Activated T-cell treated with anti-CD3 and anti-CD28 coated beads for 1 hour (primary cell): ENCODE data around the gene MYO3A.
"Not testable (repeated sequence)": the region's sequence is repeated elsewhere in the genome, so short reads cannot be mapped to it uniquely, and the experiment has no call there.

Experiments
- DNase-seq: peaks from one replicate; pipeline ENCODE4 v3.0.0-alpha.2; 2020; ENCODE audit warnings: low read depth

Gene MYO3A

DNA sequence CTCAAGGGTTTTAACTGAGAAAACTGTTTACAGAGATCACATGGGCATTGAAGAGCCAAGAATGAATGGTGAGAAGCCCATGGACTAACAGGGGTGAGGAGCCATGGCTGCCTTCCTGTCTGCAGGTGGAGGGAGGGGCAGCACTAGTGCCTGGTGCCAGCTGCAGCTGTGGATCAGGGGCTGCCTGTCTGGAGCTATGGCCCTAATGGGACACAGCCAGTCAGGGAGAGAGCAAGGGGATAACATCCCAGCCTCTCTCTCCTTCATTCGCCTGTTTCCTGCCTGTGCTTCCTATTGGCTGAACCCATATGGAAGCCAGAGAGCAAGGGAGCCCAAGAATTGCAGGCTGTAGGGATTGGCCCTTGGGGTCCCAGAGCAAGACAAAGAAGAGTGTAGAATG, 156.7 kb downstream of the MYO3A start:
- DNase-seq, result no peak

DNA sequence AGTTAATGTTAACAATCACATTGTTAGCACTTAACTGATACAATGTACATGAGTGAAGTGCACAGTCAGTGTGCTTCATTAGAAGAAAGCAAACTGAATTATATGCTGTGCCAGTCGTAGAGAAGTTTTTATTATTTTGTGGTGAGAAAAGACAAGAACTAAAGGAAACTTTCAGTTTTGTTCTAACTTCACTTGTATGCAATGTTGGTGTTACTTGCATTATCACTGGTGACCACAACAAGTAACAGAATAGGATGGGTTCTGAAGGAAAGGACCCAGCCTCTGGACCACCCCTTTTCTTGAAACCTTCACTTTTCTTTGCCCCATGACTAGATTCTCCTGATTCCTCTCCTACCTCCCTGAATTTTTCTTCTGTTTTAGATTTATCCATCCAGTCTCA, 159.2 kb downstream of the MYO3A start:
- DNase-seq, result no peak

DNA sequence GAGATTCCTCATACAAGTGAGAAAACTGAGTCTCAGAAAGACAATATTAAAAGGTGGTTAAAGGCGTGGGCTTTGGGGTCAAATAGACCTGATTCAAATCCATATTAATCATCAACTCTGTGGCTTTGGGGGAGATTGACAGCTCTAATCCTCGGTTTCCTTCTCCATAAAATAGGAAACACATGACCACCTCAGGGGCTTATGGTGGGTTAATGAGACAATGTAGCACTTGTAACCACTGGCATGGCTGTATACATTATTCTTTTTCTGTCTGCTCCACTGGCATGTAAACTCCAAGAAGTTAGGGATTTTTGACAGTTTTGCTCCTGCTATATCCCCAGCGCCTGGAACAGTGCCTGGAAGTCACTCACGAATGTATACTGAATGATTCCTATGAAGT, 161.8 kb downstream of the MYO3A start:
- DNase-seq, result no peak

DNA sequence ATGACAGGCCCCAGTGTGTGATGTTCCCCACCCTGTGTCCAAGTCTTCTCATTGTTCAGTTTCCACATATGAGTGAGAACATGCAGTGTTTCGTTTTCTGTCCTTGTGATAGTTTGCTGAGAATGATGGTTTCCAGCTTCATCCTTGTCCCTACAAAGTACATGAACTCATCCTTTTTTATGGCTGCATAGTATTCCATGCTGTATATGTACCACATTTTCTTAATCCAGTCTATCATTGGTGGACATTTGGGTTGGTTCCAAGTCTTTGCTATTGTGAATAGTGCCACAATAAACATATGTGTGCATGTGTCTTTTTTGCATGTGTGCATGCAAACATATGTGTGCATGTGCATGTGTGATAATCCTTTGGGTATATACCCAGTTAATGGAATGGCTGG, 163.5 kb downstream of the MYO3A start:
- not testable (repeated sequence) for DNase-seq

DNA sequence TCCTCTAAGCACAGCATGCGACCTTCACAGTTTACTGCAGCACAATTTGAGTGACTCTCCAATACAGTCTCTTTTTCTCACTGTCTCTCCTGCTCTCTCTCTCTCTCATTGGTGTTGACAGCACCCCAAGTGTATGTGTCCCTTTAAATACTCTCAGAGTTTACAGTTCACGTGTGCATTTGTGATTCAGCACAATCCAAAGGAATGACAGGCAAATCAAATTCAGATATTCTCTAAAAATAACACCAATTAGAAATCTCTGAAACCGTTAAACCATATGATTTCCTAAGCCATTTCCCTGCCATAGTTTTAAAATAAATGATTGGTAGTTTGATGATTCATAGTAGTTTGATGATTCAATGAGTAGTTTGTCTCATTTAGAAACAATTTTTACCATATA, 178.5 kb downstream of the MYO3A start:
- DNase-seq, result no peak

DNA sequence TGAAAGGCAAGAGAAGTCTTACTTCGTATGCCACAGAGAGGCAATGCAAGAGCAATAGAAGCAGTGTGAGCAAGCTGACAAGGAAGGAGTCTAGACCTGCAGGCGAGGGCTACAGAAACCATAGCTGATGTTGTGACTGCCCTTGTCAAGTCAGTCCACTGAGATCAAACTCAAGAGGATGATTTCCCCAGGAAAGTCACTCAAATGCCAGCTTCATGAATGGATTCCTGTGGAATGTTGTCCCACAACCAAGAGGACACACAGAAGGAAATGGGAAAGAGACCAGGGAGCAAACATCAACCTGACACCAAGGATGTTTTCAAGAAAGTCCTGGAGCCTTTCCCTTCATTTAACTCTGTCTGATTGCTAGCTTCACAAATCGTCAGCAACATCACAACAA, 204.6 kb downstream of the MYO3A start:
- DNase-seq, result no peak

DNA sequence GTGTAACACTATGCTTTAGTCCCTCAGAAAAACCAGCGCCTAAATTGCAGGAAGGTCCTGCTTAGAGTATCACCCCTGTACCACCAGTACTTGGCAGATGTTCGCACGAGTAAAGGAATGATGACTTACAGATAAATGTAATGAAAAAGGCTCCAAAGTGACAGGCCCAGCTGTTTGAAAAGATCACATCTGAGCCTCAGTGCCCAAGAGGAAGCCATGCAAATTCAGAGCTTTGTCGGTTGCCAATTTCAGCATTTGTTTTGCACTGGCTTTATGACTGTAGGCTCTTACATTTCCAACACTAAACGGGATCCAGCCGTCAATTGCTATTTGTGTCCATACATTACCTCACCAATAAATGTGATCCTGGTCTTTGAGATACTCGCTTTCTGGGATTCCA, 222.0 kb downstream of the MYO3A start:
- no peak for DNase-seq

DNA sequence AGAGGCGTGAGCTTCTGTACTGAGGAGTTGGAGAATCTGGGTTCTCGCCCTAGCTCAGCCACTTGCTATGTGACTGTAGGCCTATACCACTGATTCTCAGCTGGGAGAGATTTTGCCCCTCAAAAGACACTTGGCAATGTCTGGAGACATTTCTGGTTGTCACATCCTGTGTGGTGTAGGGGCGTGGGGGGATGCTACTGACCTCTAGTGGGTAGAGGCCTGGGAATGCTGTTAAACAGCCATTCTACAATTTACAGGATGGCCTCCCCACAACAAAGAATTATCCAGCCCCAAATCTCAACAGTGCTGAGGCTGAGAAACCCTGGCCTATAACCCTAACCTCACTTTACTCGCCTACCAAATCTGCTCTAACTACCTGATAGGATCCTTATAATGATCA, 223.7 kb downstream of the MYO3A start:
- no peak for DNase-seq

DNA sequence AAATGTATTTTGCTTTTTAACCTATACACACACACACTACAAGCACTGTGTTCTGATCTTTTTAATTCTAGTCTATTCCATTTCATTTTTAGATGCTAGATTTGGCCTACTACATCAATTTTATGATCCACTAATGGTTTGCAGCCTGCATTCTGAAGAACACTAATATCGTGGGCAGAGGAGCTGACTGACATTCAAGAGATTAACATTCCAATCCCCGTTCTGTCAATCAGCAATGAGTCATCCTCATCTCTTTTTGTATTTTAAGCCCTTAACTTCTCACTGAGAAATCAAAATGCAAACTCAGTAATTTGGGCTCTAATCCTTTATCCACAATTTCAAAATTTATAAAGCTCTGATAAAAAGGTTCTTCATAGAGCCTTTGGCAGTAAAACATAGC, 235.4 kb downstream of the MYO3A start:
- no peak for DNase-seq

DNA sequence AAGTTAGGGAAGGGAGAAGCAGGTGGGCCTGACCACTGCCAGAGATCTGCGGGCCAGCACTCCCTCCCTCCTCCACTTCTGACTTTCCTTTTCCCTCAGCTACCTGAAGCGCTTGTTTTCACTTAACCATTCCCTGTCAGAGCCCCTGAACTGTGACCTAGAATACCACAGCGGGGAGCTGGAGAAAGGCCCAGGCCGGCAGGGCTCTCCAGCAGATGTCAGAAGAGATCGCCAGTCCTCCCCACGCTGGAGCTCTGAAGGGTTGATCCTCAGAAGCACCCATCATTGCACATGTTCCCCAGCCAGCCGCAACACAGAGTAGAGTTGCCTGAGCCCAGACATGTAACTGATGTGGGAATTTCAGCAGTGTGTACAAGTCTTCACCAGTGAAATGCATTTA, 238.1 kb downstream of the MYO3A start:
- DNase-seq, result no peak

DNA sequence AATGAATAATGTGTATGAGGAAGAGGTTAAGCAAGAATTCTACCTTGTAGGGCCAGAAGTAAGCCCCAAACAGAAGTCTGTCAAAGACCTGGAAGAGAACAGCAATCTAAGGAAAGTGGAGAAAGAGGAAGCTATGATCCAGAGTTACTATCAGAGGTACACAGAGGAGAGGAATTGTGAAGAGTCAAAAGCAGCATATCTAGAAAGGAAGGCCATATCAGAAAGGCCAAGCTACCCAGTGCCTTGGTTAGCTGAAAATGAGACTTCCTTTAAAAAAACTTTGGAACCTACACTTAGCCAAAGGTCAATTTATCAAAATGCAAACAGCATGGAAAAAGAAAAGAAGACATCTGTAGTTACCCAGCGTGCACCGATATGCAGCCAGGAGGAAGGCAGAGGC, 239.8 kb downstream of the MYO3A start:
- DNase-seq, result no peak

DNA sequence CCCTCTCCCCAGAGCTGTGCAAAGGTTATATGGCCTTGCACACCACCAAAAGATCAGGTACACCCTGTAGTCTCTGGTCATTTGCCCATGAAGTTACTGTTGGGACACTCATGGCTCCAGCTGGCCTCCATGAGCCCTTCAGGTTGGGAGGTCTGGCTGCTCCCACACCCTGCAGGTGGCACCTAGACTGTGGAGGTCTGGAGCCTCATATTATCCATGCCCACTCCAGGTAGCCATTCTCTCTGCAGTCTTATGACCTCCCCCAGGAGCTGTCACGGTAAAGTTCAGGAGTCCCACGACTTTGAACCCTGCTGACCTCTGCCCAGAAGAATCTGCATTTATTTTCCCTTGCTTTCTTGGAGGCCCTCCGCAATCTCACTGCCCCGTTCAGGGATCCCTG, 243.3 kb downstream of the MYO3A start:
- DNase-seq, result no peak

DNA sequence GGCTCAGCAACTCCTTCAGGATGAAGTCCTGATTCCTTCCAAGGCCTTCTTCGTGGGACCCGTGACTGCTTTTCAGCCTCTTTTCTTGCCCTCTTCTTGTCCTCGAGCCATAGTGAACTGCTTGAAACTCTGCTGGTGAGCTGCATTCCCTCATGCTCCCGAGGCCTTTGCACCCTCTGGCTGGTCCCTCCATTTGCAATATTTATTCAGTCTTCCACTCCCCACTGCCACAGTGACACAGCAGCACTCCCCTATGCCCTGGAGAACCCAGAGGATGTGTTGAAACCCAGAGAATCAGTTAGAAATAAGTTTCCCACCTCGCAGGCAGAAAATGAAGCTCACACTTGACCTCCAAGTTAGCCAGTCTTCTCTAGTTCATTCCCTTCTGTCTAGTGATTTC, 260.2 kb downstream of the MYO3A start:
- no peak for DNase-seq

DNA sequence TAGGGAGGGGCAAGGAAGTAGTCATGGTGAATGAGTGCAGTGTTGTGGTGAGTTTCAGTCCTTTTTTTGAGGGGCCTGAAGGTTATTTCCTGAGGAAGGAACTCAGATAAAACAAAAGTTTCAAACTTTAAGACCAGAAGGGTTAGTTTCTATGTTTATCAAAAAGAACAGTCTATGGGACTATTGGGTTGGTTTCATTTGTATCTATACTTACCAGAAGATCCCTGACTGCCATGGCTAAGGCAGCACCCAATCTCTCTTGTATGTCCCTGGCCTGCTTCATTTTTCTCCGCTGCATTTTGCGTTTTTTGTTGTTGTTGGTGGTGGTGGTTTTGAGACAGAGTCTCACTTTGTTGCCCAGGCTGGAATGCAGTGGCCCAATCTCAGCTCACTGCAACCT, 263.2 kb downstream of the MYO3A start:
- DNase-seq, result no peak

DNA sequence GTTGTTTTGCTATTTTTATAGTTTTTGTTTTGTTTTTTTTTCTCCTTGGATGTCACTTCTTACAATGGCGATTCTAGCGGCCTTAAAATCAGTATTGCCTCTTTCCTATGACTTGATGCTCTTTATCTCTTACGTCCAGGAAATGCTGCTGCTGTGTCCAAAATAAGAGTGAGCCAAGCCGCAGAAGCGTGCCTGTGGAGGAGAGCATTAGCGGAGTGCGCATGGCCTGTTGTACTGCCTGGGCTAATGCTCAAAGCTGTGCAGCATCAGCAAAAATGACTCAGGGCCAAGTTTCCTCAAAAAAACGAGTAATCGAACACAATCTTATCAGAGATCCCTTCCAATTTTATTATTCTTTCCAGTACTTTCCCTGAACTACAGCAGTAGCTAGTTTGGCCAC, 264.1 kb downstream of the MYO3A start:
- no peak for DNase-seq

DNA sequence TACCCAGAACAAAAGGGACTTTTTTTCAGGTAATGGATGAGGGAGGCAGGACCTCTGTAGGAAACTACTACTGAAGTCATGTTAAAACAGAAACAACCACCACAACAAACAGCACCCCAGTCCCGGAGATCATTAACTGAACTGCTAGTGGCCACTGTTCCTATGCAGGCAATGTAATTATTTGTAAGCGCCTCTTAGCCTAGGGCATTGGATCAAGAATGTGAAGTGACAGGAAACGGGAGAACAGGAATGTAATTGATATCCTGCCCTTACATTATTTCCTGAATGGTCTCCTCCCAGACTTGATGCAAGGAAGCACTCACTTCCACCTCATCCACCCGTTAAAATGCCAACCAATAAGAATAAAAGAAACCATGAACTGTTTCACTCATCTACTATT, 265.8 kb downstream of the MYO3A start:
- DNase-seq, result no peak

DNA sequence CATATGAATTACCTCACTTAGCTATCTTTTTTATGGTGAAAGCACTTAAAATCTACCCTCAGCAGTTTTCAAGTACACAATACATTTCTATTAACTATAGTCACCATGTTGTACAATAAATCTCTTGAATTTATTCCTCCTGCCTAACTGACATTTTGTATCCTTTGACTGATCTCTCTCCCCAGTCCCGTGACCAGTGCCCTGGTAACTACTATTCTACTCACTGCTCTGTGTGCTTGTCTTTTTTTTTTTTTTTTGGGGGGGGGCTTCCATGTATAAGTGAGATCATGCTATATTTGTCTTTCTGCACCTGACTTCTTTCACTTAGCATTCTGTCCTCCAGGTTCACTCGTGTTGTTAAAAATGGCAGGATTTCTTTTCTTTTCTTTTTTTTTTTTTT, 271.2 kb downstream of the MYO3A start:
- no peak for DNase-seq

DNA sequence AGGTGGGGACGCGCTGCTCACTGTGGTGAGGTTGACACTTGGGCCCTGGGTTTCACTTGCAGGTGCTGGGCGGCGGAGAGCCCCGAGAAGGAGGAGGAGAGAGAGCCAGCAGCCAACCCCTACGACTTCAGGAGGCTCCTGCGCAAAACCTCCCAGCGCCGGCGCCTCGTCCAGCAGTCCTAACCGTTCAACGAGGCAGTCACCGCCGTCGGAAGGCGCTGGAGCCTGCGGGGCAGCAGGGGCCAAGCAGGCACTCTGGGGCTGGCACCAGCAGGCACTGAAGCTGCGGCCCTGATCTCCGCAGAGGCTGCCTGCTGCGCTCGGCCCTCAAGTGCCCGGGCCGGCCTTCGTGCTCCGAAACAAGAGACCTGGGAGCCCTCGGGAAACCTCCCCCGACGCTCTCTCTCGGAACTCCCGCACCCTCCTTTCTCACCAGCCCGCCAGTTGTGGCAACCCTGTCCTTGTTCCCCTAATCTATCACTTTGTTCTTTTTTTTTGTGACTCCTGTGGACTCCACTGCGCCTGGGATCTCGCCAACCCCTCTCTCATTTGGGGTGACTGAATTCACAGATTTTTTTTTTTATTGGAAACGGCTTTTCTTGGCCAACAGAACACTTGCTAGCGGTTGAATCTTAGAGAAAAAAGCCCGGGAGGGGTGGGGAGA, 277.9 kb downstream of the MYO3A start:
- DNase-seq, result no peak

DNA sequence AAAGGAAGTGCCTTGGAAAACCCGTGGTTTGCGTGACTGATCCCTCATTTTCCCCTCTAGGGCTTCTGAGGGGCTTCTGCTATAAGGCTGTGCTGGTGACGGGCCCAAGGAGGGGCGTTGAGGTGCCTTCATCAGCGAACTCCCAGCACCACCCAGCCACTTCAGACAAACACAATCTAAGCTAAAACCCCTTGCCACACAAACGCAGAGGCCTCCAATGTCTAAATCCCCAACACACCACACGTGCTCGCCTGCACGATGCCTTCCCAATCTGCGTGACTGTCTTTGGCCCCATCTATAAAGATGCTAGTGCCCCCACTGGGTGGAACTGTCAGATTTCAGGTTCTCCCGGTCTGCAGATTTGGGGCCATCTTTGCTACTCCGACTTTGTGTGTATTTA, 278.5 kb downstream of the MYO3A start:
- DNase-seq, result no peak

DNA sequence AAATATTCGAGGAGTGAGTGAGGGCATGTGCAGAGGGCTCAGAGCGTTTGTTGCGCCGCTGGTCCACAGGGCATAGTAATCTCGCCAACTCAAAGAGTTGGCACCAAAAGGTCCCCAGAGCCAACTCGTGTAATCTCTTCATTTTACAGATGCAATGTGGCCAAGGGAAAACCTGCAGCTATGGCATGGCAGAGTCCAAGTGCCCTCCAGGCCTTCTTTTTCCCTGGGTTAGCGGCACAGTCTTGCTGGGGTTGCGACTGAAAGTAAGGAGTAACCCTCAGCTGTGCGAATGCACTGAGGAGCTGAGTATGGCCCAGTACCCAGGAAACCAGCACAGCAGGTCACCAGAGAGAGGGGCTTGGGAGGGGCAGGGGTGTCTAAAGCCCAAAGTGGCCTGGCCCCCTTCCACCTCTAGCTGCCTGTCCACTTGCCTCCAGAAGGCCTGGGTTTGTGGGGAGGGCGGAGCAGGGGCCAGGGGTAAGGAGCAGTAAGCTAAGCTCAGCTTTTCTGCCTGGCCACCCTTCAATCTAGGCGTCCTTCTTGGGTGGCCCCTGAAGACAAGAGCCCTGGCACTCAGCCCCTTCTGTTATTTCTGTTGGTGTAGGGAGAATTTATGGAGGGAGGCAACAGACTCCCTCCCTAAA, 279.2 kb downstream of the MYO3A start:
- DNase-seq, result no peak

DNA sequence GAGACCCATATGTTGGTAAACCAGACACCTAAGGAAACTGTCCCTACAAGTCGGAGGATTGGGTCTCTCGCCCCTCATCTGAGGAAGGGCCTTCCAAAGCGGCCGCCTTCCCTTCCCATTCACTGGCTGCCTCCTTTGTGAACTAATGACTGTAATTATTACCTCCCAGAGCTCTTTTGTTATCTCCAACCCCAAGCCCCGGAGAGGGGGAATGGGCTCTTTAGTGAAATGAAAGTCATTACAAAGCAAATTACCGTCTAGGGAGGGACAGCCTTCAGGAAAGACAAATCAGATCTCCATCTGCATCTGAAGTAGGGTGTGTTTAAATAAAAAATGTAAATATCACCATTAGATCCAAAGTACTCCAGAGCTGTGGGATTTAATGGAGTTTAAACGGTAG, 280.0 kb downstream of the MYO3A start:
- DNase-seq, result no peak

DNA sequence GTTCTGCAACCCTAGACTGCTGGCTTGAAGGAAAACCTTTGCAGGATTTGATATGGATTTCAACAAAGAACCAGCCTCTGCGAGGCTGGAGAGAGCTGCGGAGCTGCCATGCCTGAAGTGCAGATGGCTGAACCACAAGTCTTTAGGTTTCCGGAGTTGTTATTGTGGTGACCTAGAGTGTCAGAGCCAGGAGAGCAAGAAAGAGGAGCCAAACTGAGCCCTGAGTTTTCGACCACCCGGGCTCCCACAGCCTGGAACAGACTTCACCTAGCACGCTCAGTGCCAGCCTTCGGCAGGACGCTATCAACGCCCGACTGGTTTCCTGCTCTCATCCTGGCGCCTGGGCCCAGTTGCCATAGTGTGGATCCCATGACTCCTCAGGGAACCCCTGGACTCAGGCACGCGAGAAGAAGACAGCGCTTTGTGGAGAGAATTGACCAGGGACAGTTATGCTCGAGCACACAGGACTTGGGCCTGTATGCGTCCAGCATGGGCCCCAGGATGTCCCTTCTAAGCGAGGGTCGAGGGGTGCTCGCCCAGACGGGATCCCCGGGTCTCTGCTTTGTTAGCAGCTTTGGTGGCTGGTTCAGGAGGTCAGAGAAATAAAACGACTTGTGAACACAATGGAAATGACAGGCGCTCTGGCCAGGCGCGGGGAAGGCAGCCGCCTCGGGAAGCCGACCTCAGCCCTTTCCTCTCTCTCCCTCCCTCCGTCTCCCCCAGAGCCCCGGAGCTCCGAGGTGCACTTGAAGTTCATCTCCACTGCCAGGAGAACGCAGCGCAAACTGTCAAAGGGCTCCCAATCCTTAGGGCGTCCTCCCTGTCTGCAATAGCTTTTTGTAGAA, 280.7 kb downstream of the MYO3A start:
- no peak for DNase-seq

DNA sequence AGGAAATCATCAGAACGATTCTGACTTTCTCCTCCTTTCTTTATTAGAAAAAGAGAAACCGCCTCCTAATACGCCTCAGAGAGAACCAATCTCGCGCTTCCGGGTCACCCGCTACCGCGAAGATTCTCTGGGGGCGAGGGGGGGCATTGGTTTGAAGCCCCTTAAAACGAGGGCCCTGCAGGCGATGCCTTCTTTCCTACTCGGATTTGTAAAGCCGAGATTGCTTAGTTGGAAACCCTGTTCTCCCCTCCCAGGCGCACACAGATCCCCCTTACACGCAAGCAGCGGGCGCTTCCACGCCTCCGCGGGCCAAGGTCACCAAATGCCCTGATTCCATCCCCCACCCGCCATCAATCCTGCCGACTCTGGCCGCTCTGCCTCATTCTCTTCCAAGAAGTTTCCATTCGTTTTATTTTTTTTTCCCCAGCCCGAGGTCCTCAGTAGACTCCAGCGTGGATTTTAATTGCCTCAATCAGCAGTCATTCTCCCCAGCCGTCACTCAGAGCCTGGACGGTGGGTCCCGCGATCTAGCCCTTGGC, 281.4 kb downstream of the MYO3A start:
- DNase-seq, result no peak
